GM21381 (cell line): Measurements from ENCODE around the gene GRM1.

Experiments used
- ATAC-seq: cut with Tn5 transposase; IDR thresholded peaks from one replicate; pipeline ENCODE4 v1.9.1; 2021; ENCODE audit warnings: mild to moderate bottlenecking, moderate library complexity; ENCODE audit not compliant: unreplicated experiment

Gene GRM1

GRCh38 chr6:146310628-146311027 lies 281.8 kb downstream of the GRM1 start:
- no peak for ATAC-seq

DNA sequence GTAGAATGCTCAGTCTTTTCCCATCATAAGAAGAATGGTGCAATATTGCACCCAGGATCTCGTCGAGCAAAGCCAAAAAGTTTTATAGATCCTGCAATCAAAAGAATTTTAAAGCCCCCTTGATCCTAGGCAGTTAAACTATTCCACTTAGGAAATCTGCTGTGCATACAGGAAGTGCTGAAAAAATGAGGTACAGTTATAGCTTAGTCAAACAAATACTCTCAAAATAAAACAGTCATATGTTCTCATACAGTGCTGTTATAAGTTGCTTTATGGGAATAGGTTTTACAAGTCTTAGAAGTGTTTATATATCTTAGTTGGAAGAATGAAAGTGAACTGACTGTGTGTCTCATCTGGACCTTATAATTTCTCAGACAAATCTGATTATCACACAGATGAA lies 282.2 kb downstream of the GRM1 start:
- ATAC-seq, result no peak

DNA sequence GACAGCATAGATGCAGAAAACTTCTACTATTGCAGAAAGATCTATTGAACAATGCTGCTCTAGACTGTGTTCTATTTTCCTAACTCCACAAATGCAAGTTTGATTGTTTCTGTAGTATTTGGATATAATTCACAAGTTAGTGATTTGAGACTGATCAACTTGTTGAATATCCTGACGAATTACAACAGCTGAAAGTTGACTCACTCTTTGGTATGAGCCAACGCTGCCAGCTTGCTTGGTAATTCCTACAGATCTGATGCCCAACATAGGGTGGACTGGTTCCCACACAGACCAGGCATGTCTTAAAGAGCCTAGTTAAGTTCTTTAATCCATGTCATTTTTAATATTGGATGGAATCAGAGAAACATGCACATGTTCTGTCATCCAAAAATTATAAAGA lies 283.7 kb downstream of the GRM1 start:
- no peak for ATAC-seq

DNA sequence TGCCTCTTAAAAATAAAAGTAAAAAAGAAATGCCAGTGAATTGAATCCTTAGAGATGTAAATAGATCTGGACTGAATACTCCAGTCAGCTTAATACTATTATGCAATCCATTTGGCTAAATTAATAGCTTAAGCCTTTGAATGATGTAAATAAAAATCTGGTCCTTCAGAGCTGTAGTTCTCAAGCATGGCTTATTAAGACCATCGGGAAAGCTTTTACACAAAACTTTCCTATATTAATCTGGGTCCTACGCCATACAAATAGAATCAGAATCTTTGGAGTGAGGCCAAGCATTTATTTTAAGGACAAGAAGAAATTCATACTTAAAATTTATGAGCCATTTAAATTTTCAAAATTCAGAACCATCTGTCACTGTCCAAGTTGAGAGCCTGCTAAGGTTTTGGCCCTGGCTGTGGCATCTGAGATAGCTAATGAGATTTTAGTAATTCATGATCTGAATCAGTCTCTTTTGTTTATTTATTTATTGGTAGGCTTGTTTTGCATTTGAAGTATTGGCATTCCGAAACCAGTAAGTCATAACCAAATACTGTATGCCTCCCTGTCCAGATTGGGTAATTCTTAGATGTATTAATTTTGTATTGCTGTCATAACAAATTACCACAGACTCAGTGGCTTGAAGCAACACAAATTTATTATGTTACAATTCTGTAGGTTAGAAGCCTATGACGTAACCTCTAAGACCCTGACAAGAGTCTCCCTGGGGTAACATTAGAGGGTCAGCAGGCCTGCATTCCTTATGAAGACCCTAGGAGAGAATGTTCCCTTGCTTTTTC lies 286.7 kb downstream of the GRM1 start:
- ATAC-seq, result no peak

GRCh38 chr6:146316175-146316495 lies 287.3 kb downstream of the GRM1 start:
- ATAC-seq, result no peak

- no peak for ATAC-seq
Measured at GRCh38 chr6:146331013-146331412, 302.2 kb downstream of the GRM1 start.

DNA sequence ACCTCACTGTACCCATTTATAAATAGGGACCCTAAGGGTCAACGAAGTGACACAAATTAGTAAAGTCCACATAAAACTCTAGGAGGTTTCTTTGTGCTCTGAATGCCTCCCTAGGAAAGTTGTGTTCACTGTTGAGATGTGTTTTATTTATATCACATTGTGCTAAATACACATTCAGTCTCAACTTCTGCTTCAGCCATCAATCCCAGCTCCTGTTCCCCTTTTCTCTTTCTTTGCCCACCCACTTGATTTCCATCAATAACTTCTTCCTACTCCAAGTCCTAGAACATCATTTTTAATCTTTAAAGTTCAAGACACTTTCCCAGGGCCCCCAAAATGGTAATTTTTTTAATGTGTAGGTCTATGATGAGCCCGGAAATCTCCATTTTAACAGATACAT lies 306.5 kb downstream of the GRM1 start:
- no peak for ATAC-seq

DNA sequence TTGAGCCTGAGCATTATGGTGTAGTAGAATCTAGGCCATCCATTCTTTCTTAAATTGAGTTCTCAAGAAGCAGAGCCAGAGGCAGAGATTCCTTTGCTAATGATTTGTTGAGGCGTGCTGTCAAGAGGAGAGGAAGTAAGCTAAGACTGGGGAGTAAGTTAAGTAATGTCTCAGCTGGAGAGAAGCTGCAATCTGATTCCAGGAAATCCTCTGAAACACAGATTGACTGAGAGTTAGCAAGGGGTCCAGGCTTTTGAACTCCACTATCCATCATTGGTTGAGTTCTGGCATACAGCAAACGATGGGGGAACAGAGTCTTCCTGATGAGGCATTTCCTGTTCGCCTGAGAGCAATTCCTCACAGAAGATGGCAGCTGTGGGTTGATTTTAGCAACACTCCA lies 307.3 kb downstream of the GRM1 start:
- no peak for ATAC-seq

DNA sequence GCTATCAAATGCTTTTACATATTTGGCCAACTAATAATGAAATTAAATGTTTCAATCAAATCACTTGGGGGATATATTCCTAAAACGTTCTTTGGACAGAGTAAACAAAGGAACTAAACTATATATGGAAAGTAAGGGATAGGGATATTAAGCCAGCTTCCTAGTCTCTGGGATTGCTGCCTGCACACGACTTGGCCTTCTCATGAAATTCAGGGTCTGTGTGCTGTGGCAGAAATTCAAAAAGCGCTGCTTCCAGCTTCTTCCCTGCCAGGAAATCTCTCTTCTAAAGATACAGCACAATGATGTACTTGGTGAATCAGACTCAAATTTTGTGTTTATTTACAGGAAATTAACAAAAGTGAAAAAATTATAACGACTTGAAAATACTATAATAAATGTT lies 308.5 kb downstream of the GRM1 start:
- no peak for ATAC-seq

DNA sequence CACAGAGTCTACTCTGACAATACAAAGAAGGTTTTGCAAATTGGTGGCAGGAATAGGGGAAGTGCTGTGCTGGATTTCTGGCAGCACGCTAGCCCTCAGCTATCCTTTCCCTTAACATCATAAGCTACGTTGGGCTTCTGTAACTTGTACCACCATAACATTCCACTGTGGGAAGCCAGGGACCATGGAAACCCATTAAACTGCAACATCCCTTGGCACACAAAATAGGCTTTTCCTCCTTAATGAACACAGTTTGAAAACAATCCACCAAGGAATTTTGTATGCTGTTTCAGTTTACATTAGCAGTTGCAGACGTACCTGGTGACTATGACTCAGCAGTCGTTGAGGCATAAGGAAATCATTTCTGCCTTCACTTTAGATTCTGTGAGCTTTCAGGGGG lies 310.9 kb downstream of the GRM1 start:
- ATAC-seq, result no peak

- no peak for ATAC-seq
Measured at GRCh38 chr6:146341493-146342230, 312.8 kb downstream of the GRM1 start.

GRCh38 chr6:146345598-146345997 lies 316.7 kb downstream of the GRM1 start:
- ATAC-seq, result no peak

DNA sequence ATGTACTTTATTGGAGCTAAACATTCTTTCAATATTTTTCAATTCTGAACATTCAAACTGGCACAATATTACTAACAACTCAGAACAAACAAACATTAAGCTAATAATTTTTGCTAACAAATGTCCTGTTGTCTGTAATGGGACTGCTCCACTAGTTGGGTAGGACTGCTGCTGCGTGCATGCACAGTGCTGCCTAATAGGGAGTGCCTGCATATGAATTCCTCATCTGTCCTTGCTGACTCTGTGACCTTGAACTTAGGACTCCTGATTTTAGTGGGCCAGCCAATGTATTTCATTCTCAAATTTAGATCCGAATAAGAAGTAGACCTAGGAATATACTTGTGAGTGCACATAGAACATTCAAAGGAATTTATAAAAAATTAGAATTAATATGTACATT lies 318.2 kb downstream of the GRM1 start:
- no peak for ATAC-seq

- no peak for ATAC-seq
Measured at GRCh38 chr6:146347690-146348089, 318.8 kb downstream of the GRM1 start.

DNA sequence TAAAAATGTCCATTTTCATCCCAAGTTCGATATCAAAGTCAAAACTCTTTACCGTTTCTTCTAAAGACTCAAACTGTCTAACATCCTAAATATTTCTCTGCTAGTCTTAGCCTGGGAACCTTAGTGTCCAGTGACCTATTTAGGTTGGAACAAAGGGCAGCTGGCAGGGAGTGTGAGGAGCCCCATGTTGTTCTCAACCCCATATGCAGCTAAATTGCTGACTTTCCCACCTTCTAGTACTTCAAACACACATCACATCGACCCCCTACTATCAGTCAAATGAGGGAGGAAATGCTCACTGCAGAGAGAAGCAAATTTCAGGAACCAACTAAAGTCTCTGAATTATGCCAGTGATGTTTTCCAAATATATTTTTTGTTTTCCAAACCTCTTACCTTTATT lies 322.2 kb downstream of the GRM1 start:
- no peak for ATAC-seq

DNA sequence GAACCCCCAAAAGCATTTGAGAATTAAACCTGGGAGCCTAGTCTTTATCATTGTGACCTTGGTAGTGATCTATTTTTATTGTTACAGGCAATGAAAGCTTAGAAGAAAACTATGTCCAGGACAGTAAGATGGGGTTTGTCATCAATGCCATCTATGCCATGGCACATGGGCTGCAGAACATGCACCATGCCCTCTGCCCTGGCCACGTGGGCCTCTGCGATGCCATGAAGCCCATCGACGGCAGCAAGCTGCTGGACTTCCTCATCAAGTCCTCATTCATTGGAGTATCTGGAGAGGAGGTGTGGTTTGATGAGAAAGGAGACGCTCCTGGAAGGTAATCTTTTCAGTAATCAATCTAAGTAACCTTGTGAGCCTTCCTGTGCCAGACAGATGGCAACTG lies 323.3 kb downstream of the GRM1 start:
- no peak for ATAC-seq

DNA sequence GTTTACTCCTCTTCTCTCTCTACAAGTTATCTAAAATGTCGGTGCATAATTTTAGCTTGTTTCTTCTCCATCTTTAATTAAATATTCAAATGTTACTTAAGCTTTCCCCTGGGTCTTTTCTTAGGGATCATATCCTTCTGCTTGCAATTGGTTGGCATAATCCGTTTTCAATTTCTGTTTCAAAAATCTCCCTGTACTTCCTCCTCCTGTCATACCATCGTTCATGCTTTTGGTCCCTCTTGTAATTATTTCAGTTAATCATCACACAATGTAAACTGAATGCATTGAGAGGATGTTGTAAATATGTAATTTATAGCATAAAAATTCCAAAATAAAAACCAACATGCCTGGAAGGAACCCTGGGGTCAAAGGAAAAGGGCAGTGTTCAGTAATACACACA lies 325.6 kb downstream of the GRM1 start:
- ATAC-seq, result no peak

- no peak for ATAC-seq
Measured at GRCh38 chr6:146355521-146356100, 326.7 kb downstream of the GRM1 start.

DNA sequence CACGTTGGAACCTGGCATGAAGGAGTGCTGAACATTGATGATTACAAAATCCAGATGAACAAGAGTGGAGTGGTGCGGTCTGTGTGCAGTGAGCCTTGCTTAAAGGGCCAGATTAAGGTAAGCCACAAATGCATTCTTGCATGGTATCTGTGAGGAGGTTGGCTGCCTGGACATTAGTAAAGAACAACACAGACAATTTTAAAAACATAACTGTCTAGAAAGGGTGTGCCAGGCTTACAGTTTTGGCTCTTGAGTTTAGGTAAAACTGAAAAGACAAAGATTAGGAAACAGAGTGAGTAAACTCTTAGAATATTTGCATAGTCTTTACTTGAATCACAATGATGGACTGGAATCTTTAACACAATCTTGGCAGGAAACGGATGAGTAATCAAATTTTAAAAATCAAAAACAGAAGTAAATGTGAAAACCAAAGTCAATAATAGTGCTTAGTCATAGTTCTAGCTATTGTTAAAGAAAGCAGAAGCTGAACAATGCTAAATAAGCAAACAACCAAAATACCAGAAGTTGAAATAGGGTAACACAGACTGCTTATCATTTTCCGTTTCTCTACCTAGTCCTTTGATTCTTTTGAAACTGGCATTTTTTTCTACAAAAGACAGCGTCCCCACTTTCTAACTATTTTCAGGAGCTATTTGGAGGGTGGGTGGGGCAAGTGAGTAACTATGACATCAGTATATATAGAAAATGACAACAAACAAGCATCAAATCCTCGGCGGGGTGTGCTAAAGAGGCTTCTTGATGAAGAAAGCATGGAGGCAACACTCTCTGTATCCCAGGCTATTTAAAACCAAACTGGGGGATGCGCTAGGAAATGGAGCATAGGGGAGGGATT lies 328.9 kb downstream of the GRM1 start:
- ATAC-seq, result peak; percentile 68

DNA sequence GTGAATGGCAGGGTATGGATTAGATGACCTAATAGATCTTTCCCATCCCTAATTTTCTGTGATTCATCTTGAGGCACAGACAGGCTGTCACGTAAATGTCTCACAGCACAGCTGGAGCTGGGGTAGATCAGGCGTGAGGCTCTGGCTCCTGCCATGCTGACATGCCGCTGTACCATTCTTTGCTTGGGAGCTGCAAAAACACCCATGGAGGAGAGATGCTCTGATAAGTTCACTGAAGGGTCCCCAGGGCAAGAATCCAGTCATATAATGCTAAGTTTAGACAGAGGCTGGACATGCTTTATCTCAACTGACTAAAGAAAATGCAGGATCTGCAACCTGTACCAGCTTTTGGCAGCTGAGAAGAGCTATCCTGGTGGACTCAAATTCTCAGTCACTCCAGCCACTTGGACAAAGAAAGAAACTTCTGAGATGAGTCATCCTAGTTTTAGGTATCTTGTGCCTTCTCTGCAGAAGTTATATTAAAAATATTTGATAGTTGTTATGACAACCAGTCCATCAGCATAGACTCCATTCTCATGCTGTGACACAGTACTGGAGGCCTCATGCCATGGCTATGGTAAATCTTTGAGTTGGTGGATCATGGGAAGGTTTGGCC lies 329.7 kb downstream of the GRM1 start:
- no peak for ATAC-seq

- no peak for ATAC-seq
Measured at GRCh38 chr6:146359131-146359530, 330.3 kb downstream of the GRM1 start.
